ENCODE results near the gene MYLK4.

MYLK4 gene

GRCh38 chr6:2733324-2733723 lies 17.4 kb downstream of the MYLK4 start:
- DNase-seq (ENCODE audit: low read depth) = no peak

- DNase-seq (ENCODE audit: low read depth) = no peak
These were observed 18.1 kb downstream of the MYLK4 start for GRCh38 chr6:2732503-2733089.

DNA sequence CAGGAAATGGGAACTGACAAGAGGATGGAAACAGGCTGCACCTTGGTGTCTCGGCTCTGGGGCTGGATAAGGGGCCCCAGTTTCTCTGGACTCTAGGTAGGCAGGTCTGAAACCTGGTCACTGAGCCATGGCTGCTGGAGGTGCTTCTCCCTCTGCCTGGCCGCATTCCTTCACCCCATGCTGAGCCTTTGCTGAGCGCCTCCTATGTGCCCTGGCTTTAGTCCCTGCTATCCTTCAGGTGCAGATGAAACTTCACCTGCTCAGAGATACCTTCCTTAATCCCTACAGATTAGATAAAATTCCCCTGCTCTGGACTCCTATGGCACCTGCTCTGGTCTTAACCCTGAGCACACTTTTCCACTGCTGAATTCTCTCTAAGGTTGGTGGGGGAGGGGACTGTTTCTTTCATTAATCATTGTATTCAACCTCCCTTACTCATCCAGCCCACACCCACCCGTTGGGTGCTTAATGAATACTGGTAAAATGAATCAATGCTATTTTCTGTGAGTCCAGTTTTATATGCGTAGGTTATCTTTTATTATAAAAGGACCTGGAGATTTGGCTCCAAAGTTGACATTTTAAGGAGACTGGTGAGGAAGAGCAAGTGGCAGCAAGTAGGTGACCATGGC lies 19.3 kb downstream of the MYLK4 start:
- DNase-seq (ENCODE audit: low read depth) = no peak

DNA sequence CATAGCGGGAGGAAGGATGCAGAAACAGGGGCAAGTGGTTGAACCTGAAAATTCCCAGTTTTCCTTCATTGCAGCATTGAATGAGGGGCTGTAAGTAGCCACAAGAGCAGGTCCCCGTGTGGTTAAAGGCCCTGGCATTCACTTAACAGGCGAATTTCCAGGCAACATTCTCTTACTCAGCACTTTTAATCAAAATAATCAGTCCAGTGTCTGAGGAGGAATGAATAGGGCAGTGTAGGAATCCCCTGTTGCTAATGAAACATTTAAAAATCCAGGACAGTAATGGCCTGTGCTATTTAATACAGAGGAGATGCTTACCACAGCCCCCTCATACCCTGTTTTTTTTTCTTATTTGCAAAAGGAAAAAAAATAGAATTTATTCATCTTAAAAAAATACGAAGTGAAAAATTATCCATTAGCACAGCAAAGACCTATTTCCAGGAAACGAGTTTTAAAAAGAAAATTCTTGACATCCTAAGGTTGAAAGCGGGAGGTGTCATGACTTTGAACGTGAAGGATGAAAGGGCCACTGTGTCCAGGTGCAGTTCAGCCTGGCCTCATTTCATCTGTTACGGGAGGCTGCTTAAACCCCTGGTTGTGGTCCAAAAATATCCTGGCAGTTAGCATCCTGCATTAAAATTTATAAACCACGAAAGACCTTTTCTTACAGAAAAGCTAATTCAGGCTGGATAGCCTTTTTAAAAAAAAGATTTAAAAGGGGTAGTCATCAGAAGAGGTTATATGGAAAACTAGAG lies 20.2 kb downstream of the MYLK4 start:
- no peak for DNase-seq (ENCODE audit: low read depth)

GRCh38 chr6:2729921-2730320 lies 20.8 kb downstream of the MYLK4 start:
- no peak for DNase-seq (ENCODE audit: low read depth)

DNA sequence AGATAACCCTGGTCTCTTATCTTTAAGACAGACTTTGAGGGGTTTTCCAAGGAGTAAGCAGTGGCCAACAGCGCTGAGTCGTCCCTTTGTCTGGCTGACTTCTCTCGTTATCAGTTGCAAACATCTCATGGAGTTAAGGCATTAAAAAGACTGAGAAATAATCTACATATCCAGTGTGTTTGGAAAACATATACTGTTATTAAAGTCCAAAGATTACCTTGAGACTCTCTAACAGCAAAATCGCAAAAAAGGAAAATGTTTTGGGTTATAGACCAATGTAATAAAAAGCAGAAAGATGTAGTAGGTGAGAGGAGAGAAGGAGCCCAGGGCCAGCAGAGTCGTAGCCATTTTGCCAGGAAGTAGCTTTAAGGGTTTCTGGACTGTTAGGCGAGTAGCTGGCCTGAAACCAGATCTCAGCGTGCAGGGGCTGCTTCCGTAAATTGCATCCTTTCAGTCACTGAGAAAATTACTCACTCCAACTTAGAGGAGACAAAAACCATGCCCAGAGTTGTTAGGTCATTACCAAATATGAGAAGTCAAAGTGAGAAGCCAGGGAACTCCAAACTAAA lies 24.6 kb downstream of the MYLK4 start:
- DNase-seq (ENCODE audit: low read depth) = no peak

GRCh38 chr6:2725364-2725988 lies 25.2 kb downstream of the MYLK4 start:
- DNase-seq (ENCODE audit: low read depth) = no peak

DNA sequence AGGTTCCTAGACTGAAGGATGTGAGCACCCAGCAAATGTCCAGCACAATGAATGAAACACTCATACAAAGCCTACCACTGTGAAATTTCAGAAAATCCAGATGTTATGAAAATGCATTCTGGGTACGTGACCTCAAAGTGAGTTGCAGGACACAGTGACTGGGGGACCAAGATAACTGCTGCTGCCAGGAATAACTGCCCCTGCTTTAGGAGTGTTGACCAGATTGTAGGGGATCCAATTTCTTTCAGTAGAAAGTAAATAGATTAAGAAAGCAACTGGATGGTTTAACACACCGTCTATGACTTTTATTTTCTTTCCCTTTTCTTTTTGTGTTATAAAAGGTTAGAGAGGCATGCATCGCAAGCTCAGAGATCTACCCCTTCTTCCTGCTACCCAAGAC lies 29.5 kb downstream of the MYLK4 start:
- DNase-seq (ENCODE audit: low read depth) = no peak

- no peak for DNase-seq (ENCODE audit: low read depth)
These were observed 31.6 kb downstream of the MYLK4 start for GRCh38 chr6:2719093-2719455.

GRCh38 chr6:2718334-2719092 lies 32.2 kb downstream of the MYLK4 start:
- no peak for DNase-seq (ENCODE audit: low read depth)

- DNase-seq (ENCODE audit: low read depth) = no peak
These were observed 33.6 kb downstream of the MYLK4 start for GRCh38 chr6:2716936-2717700.

DNA sequence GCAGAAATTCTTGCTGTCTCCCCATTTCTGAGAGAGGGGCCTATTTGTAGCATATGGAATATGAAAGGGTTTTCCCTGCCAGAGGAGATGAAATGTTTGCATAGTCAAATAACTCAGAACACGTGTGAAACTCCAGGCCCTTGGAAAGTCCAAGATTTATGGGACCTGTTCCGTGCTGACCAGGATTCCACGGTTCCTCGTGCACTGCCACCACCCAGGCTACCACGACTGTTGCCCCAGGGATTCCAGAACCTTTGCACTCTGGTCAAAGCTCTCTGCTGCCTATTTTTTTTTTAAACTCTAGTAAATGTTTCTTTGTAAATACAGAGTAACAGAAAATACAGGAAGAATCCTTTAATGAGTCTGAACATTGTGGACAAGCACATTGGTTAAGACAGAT lies 35.0 kb downstream of the MYLK4 start:
- no peak for DNase-seq (ENCODE audit: low read depth)

DNA sequence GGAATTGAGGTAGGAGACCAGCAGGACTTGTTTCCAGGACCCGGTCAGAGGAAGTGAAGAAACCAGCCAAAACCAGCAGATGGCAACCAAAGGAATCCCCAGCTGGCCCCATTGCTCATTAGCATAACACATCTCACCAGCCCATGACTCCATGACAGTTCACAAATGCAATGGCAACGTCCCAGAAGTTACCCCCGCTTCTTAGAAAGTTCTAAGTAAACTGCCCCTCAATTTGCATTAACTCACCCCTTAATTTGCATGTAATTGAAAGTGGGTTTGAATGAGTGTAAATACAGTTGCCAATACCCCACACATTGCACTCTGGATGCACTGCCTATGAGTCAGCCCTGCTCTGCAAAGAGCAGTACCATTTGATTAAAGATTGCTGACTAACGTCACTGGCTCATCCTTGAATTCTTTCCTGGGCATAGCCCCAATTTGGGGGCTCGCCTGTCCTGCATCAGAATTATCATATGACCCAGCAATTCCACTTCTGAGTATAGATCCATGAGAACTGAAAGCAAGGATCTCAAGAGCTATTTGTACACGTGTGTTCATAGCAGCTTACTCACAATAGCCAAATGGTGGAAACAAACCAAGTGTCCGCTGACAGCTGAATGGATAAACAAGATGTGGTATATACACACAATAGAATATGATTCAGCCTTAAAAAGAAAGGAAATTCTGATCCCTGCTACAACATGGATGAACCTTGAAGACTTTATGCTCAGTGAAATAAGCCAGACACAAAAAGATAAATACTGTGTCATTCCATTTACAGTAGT lies 36.4 kb downstream of the MYLK4 start:
- no peak for DNase-seq (ENCODE audit: low read depth)

- DNase-seq (ENCODE audit: low read depth) = no peak
These were observed 37.1 kb downstream of the MYLK4 start for GRCh38 chr6:2713473-2714110.

- DNase-seq (ENCODE audit: low read depth) = no peak
These were observed 38.6 kb downstream of the MYLK4 start for GRCh38 chr6:2712102-2712501.

DNA sequence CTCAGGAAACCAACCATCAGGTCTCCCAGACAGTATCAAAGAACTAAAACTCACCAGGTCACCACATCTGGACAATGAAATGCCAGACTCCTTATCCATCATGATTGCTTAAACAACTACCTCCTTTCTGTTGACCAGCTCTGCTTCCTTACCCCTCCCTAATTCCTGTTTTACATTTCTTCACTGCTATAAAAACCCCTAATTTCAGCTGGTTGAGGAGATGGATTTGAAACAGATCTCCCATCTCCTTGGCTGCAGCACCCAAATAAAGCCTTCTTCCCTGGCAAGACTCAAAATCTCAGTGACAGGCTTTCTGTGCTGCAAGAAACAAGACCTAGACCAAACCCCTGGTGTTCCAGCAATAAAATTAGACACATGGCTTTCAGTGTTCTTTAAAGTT lies 40.3 kb downstream of the MYLK4 start:
- no peak for DNase-seq (ENCODE audit: low read depth)

DNA sequence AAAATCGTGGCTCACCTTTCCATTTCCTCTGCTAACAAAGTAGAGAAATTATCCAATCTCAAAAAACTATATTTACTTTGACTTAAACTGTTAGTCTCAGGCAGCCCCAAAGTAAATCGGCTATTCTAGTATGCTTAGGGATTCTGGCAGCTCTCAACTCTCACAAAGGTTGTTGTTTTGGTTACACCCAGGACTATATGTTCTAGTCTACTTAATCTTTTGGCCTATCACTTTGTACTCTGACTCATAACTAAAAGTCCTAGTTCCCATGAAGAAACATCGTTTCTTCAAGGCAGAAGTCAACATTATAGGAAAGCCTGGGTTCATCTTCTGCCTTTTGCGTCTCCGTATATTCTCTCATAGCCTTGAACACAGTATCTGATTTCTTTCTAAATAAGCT lies 42.3 kb downstream of the MYLK4 start:
- DNase-seq (ENCODE audit: low read depth) = no peak

DNA sequence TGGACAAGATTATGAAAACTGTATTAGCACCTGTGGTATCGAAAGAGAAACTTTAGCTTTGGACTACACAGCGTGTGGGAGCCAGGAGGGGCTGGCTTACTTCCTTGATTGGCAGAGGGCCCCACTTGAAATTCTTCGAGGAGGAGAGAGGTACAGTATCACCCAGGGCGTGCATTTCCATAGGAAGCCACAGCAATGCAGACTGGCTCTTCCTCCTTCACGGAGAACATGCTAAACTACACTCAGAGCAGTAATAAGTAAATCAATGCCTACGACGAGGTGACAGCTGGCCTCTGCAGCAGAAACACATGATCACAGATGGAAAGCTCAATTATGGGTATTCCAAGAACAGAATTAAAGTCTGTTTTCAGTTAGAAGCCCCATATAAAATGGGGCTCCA lies 44.2 kb downstream of the MYLK4 start:
- DNase-seq (ENCODE audit: low read depth) = no peak

- DNase-seq (ENCODE audit: low read depth) = no peak
These were observed 45.5 kb downstream of the MYLK4 start for GRCh38 chr6:2705256-2705655.

- DNase-seq (ENCODE audit: low read depth) = no peak
These were observed 53.4 kb downstream of the MYLK4 start for GRCh38 chr6:2697291-2697690.
